Vagina (tissue), 2 donors: ENCODE data around the gene LCN2.

Experiments
- CTCF ChIP-seq, 3 experiments: fragments of 450-650 bp in 2 of 3; fragments of 200-600 bp in 1 of 3; sonication (generic) in 1 of 3; IDR thresholded peaks; one replicate each; pipeline ENCODE4 v1.5.1; 2017 to 2019; ENCODE audit warnings: antibody characterized with exemption in 3 of 3, mild to moderate bottlenecking in 2 of 3, moderate library complexity in 2 of 3
- POLR2A ChIP-seq, 2 donors: fragments of 450-650 bp; IDR thresholded peaks; one replicate each; pipeline ENCODE4 v1.6.1; 2017; ENCODE audit warnings: antibody characterized with exemption in 2 of 2, mild to moderate bottlenecking in 2 of 2, moderate library complexity in 2 of 2
- POLR2AphosphoS5 ChIP-seq, 2 donors: sonication (generic); formaldehyde crosslinking; IDR thresholded peaks; one replicate each; pipeline ENCODE4 v1.9.0; 2017; ENCODE audit warnings: antibody characterized with exemption in 2 of 2, mild to moderate bottlenecking in 2 of 2, low read depth in 1 of 2; ENCODE audit not compliant: insufficient read depth in 1 of 2

GRCh38 chr9:128169492-128169891 lies 20.2 kb downstream of the LCN2 start:
- TF ChIP-seq CTCF (IDR thresholded peaks at IDR 0.05) (no peak), POLR2A (IDR thresholded peaks at IDR 0.05) (no peak), POLR2AphosphoS5 (IDR thresholded peaks at IDR 0.05; ENCODE audit: insufficient read depth in 1 of 2, low read depth in 1 of 2) (no peak)
